ENCODE results near the gene KLF18. TPM values are rescaled to one million over a fixed set of nuclear protein-coding genes. Genes with fewer than 3 reads are reported as not detected.

KLF18 gene
- total RNA-seq, 1 donor from 2014 or later, result not detected

Other genes with a start within 250 kb of the KLF18 start
- 0.14 TPM for gene ARTN, start 207.8 kb downstream of the KLF18 start, total RNA-seq
- 57.4 TPM for gene IPO13, start 194.7 kb downstream of the KLF18 start, total RNA-seq
- 18.2 TPM for gene DPH2, start 171.6 kb downstream of the KLF18 start, total RNA-seq
- gene ATP6V0B, start 166.7 kb downstream of the KLF18 start, total RNA-seq, result 80.6 TPM
- gene B4GALT2, start 162.4 kb downstream of the KLF18 start, total RNA-seq, result 40.3 TPM
- 1.4 TPM for gene CCDC24, start 150.0 kb downstream of the KLF18 start, total RNA-seq
- gene SLC6A9, start 110.2 kb downstream of the KLF18 start, total RNA-seq, result 1.2 TPM
- gene KLF17, start 22.8 kb downstream of the KLF18 start, total RNA-seq, result not detected
- gene DMAP1, start 71.8 kb upstream of the KLF18 start, total RNA-seq, result 26.7 TPM
- gene ERI3, start 213.6 kb upstream of the KLF18 start, total RNA-seq, result 50.4 TPM